Effector CD4-positive, alpha-beta T cell (primary cell): ENCODE data around the gene DOCK4.

Source experiments
- DNase-seq: peaks from one replicate; pipeline ENCODE4 v3.0.0-alpha.2; 2020

DOCK4 gene

GRCh38 chr7:112103246-112103645 is 103.0 kb downstream of the DOCK4 start:
- no peak for DNase-seq

- DNase-seq, result no peak
Observed at GRCh38 chr7:112101201-112101846, 104.9 kb downstream of the DOCK4 start.

- no peak for DNase-seq
Observed at GRCh38 chr7:112097524-112097923, 108.7 kb downstream of the DOCK4 start.

- no peak for DNase-seq
Observed at GRCh38 chr7:112093409-112093808, 112.8 kb downstream of the DOCK4 start.

GRCh38 chr7:112092709-112093395 is 113.3 kb downstream of the DOCK4 start:
- no peak for DNase-seq

- DNase-seq, result no peak
Observed at GRCh38 chr7:112092306-112092705, 113.9 kb downstream of the DOCK4 start.

GRCh38 chr7:112091768-112092167 is 114.4 kb downstream of the DOCK4 start:
- DNase-seq, result no peak

- DNase-seq, result no peak
Observed at GRCh38 chr7:112089551-112089950, 116.6 kb downstream of the DOCK4 start.

GRCh38 chr7:112088484-112089016 is 117.6 kb downstream of the DOCK4 start:
- no peak for DNase-seq

- no peak for DNase-seq
Observed at GRCh38 chr7:112086496-112087254, 119.5 kb downstream of the DOCK4 start.

- no peak for DNase-seq
Observed at GRCh38 chr7:112084520-112084971, 121.7 kb downstream of the DOCK4 start.

- DNase-seq, result no peak
Observed at GRCh38 chr7:112083776-112084355, 122.3 kb downstream of the DOCK4 start.

GRCh38 chr7:112082306-112082705 is 123.9 kb downstream of the DOCK4 start:
- DNase-seq, result no peak

GRCh38 chr7:112081778-112082177 is 124.4 kb downstream of the DOCK4 start:
- no peak for DNase-seq

GRCh38 chr7:112080978-112081377 is 125.2 kb downstream of the DOCK4 start:
- no peak for DNase-seq

- DNase-seq, result no peak
Observed at GRCh38 chr7:112080441-112080840, 125.8 kb downstream of the DOCK4 start.

GRCh38 chr7:112079673-112080072 is 126.5 kb downstream of the DOCK4 start:
- no peak for DNase-seq

GRCh38 chr7:112079122-112079521 is 127.1 kb downstream of the DOCK4 start:
- DNase-seq, result no peak

- no peak for DNase-seq
Observed at GRCh38 chr7:112076324-112076723, 129.9 kb downstream of the DOCK4 start.

- DNase-seq, result no peak
Observed at GRCh38 chr7:112074464-112074863, 131.7 kb downstream of the DOCK4 start.

- no peak for DNase-seq
Observed at GRCh38 chr7:112073530-112073929, 132.7 kb downstream of the DOCK4 start.

- no peak for DNase-seq
Observed at GRCh38 chr7:112072541-112073245, 133.5 kb downstream of the DOCK4 start.
